Measurements from ENCODE around the gene ABCB6.

The ABCB6 gene

DNA sequence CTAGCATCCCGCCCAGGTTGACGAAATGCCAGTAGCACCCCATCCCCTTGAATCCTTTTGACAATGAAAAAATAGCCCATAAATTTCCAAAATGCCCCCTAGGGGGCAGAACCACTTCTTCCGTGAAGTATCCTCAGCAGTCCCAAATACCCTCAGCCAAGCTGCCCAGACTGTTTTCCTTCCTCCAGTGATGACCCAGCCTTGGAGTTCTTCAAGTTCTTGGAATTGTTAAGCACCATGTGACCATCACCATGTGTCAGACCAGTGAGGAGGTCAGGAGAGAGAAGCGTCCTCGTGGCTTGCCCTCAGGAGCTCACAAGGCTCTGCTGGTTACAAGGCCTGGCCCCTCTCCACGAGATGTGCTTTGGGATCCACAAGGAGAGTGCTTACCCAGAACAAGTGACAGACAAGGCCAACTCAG, 47.5 kb downstream of the ABCB6 start:
- no peak overlapping the region for H3K4me3 ChIP-seq (ENCODE audit: low read depth, low read length)
- TF ChIP-seq, protein P1, sequence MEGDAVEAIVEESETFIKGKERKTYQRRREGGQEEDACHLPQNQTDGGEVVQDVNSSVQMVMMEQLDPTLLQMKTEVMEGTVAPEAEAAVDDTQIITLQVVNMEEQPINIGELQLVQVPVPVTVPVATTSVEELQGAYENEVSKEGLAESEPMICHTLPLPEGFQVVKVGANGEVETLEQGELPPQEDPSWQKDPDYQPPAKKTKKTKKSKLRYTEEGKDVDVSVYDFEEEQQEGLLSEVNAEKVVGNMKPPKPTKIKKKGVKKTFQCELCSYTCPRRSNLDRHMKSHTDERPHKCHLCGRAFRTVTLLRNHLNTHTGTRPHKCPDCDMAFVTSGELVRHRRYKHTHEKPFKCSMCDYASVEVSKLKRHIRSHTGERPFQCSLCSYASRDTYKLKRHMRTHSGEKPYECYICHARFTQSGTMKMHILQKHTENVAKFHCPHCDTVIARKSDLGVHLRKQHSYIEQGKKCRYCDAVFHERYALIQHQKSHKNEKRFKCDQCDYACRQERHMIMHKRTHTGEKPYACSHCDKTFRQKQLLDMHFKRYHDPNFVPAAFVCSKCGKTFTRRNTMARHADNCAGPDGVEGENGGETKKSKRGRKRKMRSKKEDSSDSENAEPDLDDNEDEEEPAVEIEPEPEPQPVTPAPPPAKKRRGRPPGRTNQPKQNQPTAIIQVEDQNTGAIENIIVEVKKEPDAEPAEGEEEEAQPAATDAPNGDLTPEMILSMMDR (IDR thresholded peaks at IDR 0.05; ENCODE audit: insufficient read depth, low read depth, low read length, missing control alignments) = peak; percentile 67
- peak; percentile 48 for DNase-seq (ENCODE audit: low read depth)

DNA sequence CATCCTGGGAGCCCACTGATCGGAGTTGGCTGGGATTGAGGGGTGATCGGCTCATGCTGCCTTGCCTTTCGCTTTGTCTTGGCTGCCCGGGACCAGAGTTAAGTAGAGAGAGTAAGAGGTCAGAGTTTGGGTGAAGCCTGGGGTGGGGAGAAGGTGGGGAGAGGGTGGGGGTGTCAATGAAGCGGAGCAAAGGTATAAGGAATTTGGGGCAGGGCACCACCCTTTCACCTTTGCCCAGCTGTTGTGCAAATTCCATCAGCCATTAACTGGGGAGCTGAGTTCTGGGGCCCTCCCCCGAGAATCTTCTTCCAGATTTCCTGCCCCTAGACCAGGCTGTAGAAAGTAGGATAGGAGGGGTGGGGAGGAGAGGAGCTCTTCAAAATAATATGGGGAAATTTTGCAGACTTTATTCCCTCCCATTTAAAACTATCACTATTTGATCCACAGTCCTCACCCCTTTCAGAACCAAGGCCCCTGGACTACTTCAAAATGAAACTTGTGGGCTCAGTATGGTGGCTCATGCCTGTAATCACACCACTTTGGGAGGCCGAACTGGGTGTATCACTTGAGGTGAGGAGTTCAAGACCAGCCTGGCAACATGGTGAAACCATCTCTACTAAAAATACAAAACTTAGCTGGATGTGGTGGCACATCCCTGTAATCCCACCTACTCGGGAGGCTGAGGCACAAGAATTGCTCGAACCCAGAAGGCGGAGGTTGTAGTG, 48.7 kb downstream of the ABCB6 start, which contains the start of gene SLC23A3:
SLC23A3 (minus strand) TSS at position 100 of the 725 bp plus-strand sequence; CDS start at position 55, 45 bp downstream.
- DNase-seq (ENCODE audit: low read depth) = no peak
- no peak within 1 kb of the TSS for H3K4me3 ChIP-seq (ENCODE audit: low read depth, low read length)
- TF ChIP-seq, protein P1 (IDR thresholded peaks at IDR 0.05; ENCODE audit: insufficient read depth, low read depth, low read length, missing control alignments) = no peak

DNA sequence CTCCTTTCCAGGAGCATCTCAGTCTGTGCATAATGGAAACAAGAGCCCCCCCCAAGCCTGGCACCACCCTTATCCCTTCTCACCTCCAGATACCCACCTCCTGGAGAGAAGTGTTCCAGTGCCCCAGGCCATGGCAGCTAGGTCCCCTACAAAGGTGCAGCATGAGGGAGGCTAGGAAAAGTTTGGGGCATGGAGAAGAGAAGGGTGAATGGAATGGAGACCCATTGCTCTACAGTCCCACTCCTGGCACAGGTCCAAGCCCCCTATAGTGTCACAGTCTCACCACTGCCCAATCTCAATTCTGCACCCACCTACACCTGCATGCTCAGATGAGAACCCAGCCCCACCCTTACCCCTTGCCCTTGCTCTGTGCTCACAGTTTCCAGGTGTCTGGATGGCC, 49.8 kb downstream of the ABCB6 start:
- DNase-seq (ENCODE audit: low read depth) = no peak
- TF ChIP-seq, protein P1 (IDR thresholded peaks at IDR 0.05; ENCODE audit: insufficient read depth, low read depth, low read length, missing control alignments) = no peak
- no peak overlapping the region for H3K4me3 ChIP-seq (ENCODE audit: low read depth, low read length)

DNA sequence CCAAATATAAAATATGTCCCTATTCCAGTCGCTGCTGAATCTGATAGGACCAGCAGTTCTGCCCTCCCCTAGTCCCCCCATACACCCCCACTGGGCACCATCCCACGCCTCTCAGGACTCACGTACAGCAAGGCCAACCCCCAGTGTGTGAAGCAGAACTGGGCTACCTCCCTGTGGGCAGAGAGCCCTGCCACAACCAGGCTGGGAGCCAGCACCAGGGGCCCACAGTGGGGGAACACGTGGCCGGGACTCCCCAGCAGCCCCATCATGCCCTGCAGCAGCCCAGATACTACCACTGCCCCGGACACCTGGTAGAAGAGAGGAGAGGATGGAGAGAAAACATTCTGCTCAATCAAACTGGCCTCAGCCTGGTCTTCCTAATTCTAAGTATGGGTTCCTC, 50.2 kb downstream of the ABCB6 start:
- TF ChIP-seq, protein P1 (IDR thresholded peaks at IDR 0.05; ENCODE audit: insufficient read depth, low read depth, low read length, missing control alignments) = no peak
- DNase-seq (ENCODE audit: low read depth) = no peak
- H3K4me3 ChIP-seq (ENCODE audit: low read depth, low read length) = no peak overlapping the region

DNA sequence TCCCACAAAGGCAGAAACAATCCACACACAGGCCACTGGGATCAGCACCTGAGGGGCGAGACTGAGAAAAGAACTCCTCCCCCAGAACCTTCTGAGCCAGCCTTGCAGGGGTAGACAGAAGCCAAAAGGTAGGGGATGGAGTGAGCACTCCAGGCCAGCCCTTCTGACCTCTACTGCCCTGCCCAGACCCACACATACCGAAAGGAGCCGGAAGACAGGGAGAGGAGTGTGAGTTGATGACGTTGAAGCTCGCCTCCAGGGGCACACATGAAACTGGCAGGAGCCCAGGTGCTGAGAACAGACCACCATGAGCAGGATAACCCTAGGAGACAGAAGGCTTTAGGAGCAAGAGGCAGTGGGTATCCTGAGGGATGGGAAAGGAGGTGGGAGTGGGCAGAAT, 50.8 kb downstream of the ABCB6 start:
- no peak for DNase-seq (ENCODE audit: low read depth)
- H3K4me3 ChIP-seq (ENCODE audit: low read depth, low read length) = no peak overlapping the region
- TF ChIP-seq, protein P1 (IDR thresholded peaks at IDR 0.05; ENCODE audit: insufficient read depth, low read depth, low read length, missing control alignments) = no peak

DNA sequence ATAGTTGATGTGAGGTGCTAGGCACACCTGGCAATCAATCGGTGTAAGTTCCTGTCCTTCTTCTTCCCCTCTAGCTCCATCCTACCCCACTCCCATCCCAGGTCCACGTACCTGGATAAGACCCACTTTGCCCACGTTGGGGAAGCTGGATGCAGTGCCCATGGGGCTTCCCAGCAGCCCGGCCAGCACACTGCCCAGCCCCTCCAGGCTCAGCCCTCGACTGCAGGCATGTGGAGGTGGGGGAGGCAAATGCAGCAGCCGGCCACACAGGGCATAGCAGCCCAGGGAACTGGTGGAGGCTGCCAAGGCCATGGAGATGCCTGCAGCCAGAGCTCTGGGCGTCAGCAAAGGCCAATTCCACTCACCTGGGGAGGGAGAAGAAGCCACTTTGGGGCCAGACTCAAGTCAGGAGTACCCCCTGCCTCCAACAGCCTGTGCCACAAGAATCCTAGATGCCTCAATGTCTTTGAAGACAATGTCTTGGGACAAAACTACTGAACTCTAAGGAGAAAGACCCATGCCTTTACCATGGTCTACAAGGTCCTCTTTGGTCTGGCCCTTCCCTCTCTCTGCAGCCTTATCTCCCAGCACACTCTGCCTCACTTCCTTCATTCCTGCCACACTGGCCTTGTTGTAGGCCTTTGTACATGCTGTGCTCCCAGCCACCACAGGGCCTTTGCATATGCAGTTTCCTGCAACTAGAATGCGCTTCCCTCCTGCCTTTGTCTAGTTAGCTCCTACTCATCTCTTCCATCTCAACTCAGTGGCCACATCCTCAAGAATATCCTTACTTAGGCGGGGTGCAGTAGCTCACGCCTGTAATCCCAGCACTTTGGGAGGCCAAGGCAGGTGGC, 53.5 kb downstream of the ABCB6 start:
- DNase-seq (ENCODE audit: low read depth) = no peak
- no peak overlapping the region for H3K4me3 ChIP-seq (ENCODE audit: low read depth, low read length)
- TF ChIP-seq, protein P1 (IDR thresholded peaks at IDR 0.05; ENCODE audit: insufficient read depth, low read depth, low read length, missing control alignments) = no peak
